EL (cell line): ENCODE data around the gene LIN7A.

Experiments
- DNase-seq: peaks from one replicate; pipeline ENCODE4 v3.0.0-alpha.2; 2016

The LIN7A gene

DNA sequence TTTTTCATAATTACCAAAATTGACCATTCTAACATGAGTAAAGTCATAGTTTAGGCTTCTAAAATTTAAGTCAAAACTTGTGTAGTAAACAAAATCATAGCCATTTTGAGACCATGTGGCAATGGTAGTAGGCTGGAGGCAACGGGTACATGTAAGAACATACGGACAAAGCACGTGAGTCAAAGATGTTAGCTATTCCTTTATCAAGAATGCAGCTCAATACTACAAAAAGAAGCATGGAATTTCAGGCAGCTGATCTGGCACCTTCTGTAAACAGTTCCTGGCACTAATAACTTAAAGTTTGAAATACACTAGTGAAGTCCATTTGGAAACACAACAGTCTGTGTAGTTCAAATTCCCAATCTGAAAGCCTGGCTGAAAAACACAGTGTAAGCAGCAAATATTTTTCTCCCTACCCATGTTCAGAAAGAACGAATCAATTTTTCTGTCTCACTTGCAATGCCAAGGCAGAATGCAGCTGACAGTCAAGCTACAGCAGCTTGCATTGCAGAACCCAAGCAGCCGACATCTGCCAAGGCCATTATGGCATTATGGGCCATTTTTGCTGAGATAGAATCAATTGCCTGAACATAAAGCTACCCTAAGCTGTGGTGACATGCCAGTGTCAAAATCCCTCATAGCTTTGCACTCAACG lies 191.8 kb downstream of the LIN7A start:
- no peak for DNase-seq
